HL-60 (cell line): Measurements from ENCODE around the gene CCL1.

Source experiments
- CTCF ChIP-seq: IDR thresholded peaks from one replicate; pipeline ENCODE4 v1.5.1; 2011; ENCODE audit warnings: low read length, control low read depth, inconsistent platforms; ENCODE audit not compliant: insufficient read depth
- GABPA ChIP-seq: IDR thresholded peaks from 2 replicates; pipeline ENCODE4 v1.6.1; 2012; ENCODE audit warnings: low read depth
- POLR2AphosphoS5 ChIP-seq: IDR thresholded peaks from 2 replicates; pipeline ENCODE4 v1.6.1; 2012; ENCODE audit warnings: low read depth

- TF ChIP-seq POLR2AphosphoS5, result no peak
- TF ChIP-seq CTCF, result no peak
- no peak for TF ChIP-seq GABPA
These were observed 28.2 kb upstream of the CCL1 start for GRCh38 chr17:34391241-34391640.
